HepG2 (cell line): ENCODE measurements around the gene CYP17A1. TPM values are rescaled to one million over a fixed set of nuclear protein-coding genes. Genes with fewer than 3 reads are reported as not detected.
A peak's percentile ranks its signal among the peaks of the same experiment; 100 is the strongest.

Source experiments
- AHR ChIP-seq: IDR thresholded peaks from 2 replicates; pipeline ENCODE4 v1.6.1; 2018; ENCODE audit warnings: missing genetic modification reagents, missing compliant biosample characterization
- FLYWCH1 ChIP-seq: sonication (generic); formaldehyde crosslinking; IDR thresholded peaks from 2 replicates; pipeline ENCODE4 v1.8.1; 2023; ENCODE audit warnings: mild to moderate bottlenecking, missing genetic modification reagents
- FOXA1 ChIP-seq, 2 experiments: fragments of 450-650 bp in 1 of 2; sonication (generic) in 1 of 2; formaldehyde crosslinking in 1 of 2; IDR thresholded peaks; 2 replicates each; pipeline versions ENCODE4 v1.4.0 to v1.6.1; 2016 to 2020; ENCODE audit warnings: missing genetic modification reagents in 1 of 2
- FOXK2 ChIP-seq: fragments of 450-650 bp; IDR thresholded peaks from 2 replicates; pipeline ENCODE4 v1.6.1; 2016
- IKZF4 ChIP-seq: sonication (generic); formaldehyde crosslinking; IDR thresholded peaks from 2 replicates; pipeline ENCODE4 v1.5.1; 2020; ENCODE audit warnings: borderline replicate concordance, mild to moderate bottlenecking, low read depth, missing genetic modification reagents; ENCODE audit errors: not compliant biosample characterization
- KDM3A ChIP-seq: IDR thresholded peaks from 2 replicates; pipeline ENCODE4 v1.6.1; 2018; ENCODE audit warnings: low read depth, missing compliant biosample characterization
- MAZ ChIP-seq, 2 experiments: sonication (generic) in 1 of 2; formaldehyde crosslinking in 1 of 2; IDR thresholded peaks; 2 replicates each; pipeline versions ENCODE4 v1.5.0 to v1.6.1; 2012 to 2020; ENCODE audit warnings: low read depth in 2 of 2, mild to moderate bottlenecking in 2 of 2, borderline replicate concordance in 1 of 2, improper control_type of control experiment in 1 of 2, low read length in 1 of 2, missing genetic modification reagents in 1 of 2, moderate library complexity in 1 of 2
- MLX ChIP-seq: IDR thresholded peaks from 2 replicates; pipeline ENCODE4 v1.6.1; 2016
- PBX3 ChIP-seq: sonication (generic); formaldehyde crosslinking; IDR thresholded peaks from 2 replicates; pipeline ENCODE4 v1.8.1; 2023; ENCODE audit warnings: missing genetic modification reagents, inconsistent platforms, borderline replicate concordance
- SAP130 ChIP-seq: IDR thresholded peaks from 2 replicates; pipeline ENCODE4 v1.6.1; 2016; ENCODE audit warnings: low read depth
- SP1 ChIP-seq, 2 experiments: fragments of 450-650 bp in 1 of 2; sonication (generic) in 1 of 2; formaldehyde crosslinking in 1 of 2; IDR thresholded peaks; 2 replicates each; pipeline versions ENCODE4 v1.4.0 to v1.6.1; 2016 to 2020; ENCODE audit warnings: missing genetic modification reagents in 1 of 2
- TARDBP ChIP-seq: sonication (generic); formaldehyde crosslinking; IDR thresholded peaks from 2 replicates; pipeline ENCODE4 v1.8.0; 2022; ENCODE audit warnings: mild to moderate bottlenecking, missing genetic modification reagents
- THRA ChIP-seq: sonication (generic); formaldehyde crosslinking; IDR thresholded peaks from 2 replicates; pipeline ENCODE4 v1.4.0; 2020; ENCODE audit warnings: missing genetic modification reagents, borderline replicate concordance
- ZBTB7A ChIP-seq: sonication (generic); formaldehyde crosslinking; IDR thresholded peaks from 2 replicates; pipeline ENCODE4 v1.8.0; 2022; ENCODE audit warnings: mild to moderate bottlenecking, missing genetic modification reagents
- ZNF30 ChIP-seq: sonication (generic); formaldehyde crosslinking; IDR thresholded peaks from 2 replicates; pipeline ENCODE4 v1.5.0; 2020; ENCODE audit warnings: mild to moderate bottlenecking, missing genetic modification reagents
- ZNF317 ChIP-seq: sonication (generic); formaldehyde crosslinking; IDR thresholded peaks from 2 replicates; pipeline ENCODE4 v1.5.0; 2020; ENCODE audit warnings: mild to moderate bottlenecking, missing genetic modification reagents
- ZNF570 ChIP-seq: sonication (generic); formaldehyde crosslinking; IDR thresholded peaks from 2 replicates; pipeline ENCODE4 v1.4.0; 2020; ENCODE audit warnings: mild to moderate bottlenecking, missing genetic modification reagents, borderline replicate concordance
- ZNF83 ChIP-seq: sonication (generic); formaldehyde crosslinking; IDR thresholded peaks from 2 replicates; pipeline ENCODE4 v1.4.0; 2020; ENCODE audit warnings: missing genetic modification reagents, mild to moderate bottlenecking, borderline replicate concordance
- ZSCAN5A ChIP-seq: sonication (generic); formaldehyde crosslinking; IDR thresholded peaks from 2 replicates; pipeline ENCODE4 v1.8.0; 2022; ENCODE audit warnings: mild to moderate bottlenecking, missing genetic modification reagents, borderline replicate concordance
- polyA plus RNA-seq, 8 experiments: library from polyadenylated mRNA; depleted of rRNA in 3 of 8; stranded (reverse) in 7 of 8; unstranded in 1 of 8; fragments of >200 nt; fragmentation: Illumina TruSeq in 4 of 8; extraction: Trizol in 4 of 8; gene quantifications; 2 replicates each; pipeline versions ENCODE4 v1.2.1 to v1.2.3, GENCODE V29; 2011 to 2016; ENCODE audit warnings: low read depth in 4 of 8, missing spikeins in 1 of 8, mixed read lengths in 1 of 8; ENCODE audit not compliant: insufficient read depth in 1 of 8
- total RNA-seq, 5 experiments: library from RNA; depleted of rRNA; stranded (reverse); fragments of >200 nt; fragmentation: Illumina TruSeq; extraction: Trizol; gene quantifications; 2 replicates each; pipeline ENCODE4 v1.2.3, GENCODE V29; 2016; ENCODE audit warnings: low read depth in 1 of 5
- TF ChIP-seq, protein P1 (sequence below): sonication (generic); formaldehyde crosslinking; IDR thresholded peaks from 2 replicates; pipeline ENCODE4 v1.5.1; 2020; ENCODE audit warnings: missing genetic modification reagents, mild to moderate bottlenecking, borderline replicate concordance

CYP17A1 gene
- total and polyA plus RNA-seq, 2 of the 13 experiments (the other 11 are each of a cell fraction or from before 2014, with no cell fraction given), result 0.13 to 1.1 TPM

- TF ChIP-seq MLX (CRISPR knock-in tag) (peak; percentile 52; the same call in 1 of the 2 replicates), SP1 (IDR thresholded peaks at IDR 0.05) (no peak), SP1 (CRISPR knock-in tag; IDR thresholded peaks at IDR 0.05) (no peak), FLYWCH1 (CRISPR knock-in tag) (no peak), FOXA1 (IDR thresholded peaks at IDR 0.05) (no peak), FOXA1 (CRISPR knock-in tag; IDR thresholded peaks at IDR 0.05) (no peak), ZNF317 (CRISPR knock-in tag) (peak; percentile 37; the same call in 1 of the 2 replicates), FOXK2 (no peak), TARDBP (CRISPR knock-in tag) (no peak), MAZ (IDR thresholded peaks at IDR 0.05; ENCODE audit: borderline replicate concordance, low read depth, low read length) (no peak), MAZ (CRISPR knock-in tag; IDR thresholded peaks at IDR 0.05; ENCODE audit: low read depth) (peak; percentile 86), KDM3A (no peak), AHR (CRISPR knock-in tag) (0 out of 2 replicates have a peak, but pooled peaks have one; percentile 22), ZNF83 (CRISPR knock-in tag) (0 out of 2 replicates have a peak, but pooled peaks have one; percentile 31), ZNF570 (CRISPR knock-in tag) (peak; percentile 81; the same call in 1 of the 2 replicates), THRA (CRISPR knock-in tag) (peak; percentile 38; the same call in 1 of the 2 replicates), ZSCAN5A (no peak), IKZF4 (no peak), ZBTB7A (CRISPR knock-in tag) (peak; percentile 6; the same call in 1 of the 2 replicates), PBX3 (CRISPR knock-in tag) (no peak), SAP130 (peak; percentile 10; the same call in 1 of the 2 replicates), ZNF30 (peak; percentile 89; the same call in 1 of the 2 replicates)
- TF ChIP-seq, protein P1, sequence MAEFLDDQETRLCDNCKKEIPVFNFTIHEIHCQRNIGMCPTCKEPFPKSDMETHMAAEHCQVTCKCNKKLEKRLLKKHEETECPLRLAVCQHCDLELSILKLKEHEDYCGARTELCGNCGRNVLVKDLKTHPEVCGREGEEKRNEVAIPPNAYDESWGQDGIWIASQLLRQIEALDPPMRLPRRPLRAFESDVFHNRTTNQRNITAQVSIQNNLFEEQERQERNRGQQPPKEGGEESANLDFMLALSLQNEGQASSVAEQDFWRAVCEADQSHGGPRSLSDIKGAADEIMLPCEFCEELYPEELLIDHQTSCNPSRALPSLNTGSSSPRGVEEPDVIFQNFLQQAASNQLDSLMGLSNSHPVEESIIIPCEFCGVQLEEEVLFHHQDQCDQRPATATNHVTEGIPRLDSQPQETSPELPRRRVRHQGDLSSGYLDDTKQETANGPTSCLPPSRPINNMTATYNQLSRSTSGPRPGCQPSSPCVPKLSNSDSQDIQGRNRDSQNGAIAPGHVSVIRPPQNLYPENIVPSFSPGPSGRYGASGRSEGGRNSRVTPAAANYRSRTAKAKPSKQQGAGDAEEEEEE (CRISPR knock-in tag), result no peak
These were observed 32.3 kb upstream of the CYP17A1 start, which contains the start of gene AS3MT (continued) for GRCh38 chr10:102869258-102870198.
